WERI-Rb-1 (cell line): Measurements from ENCODE around the gene VWA1.

Source experiments
- DNase-seq: peaks from one replicate; pipeline ENCODE4 v3.0.0-alpha.2; 2020
- H3K27ac ChIP-seq: fragments of 250-450 bp; sonication (Bioruptor Pico); 2 replicates; pipeline ENCODE4 v1.5.1; 2020; ENCODE audit warnings: mild to moderate bottlenecking, moderate library complexity
- H3K27me3 ChIP-seq: fragments of 250-450 bp; sonication (Bioruptor Pico); 2 replicates; pipeline ENCODE4 v1.5.1; 2021; ENCODE audit warnings: mild to moderate bottlenecking, low read depth, moderate library complexity; ENCODE audit not compliant: insufficient read depth, severe bottlenecking
- H3K36me3 ChIP-seq: fragments of 250-450 bp; sonication (Bioruptor Pico); 2 replicates; pipeline ENCODE4 v1.5.1; 2020; ENCODE audit warnings: mild to moderate bottlenecking, moderate library complexity
- H3K4me3 ChIP-seq: 2 replicates; pipeline ENCODE4 v1.5.1; 2011; ENCODE audit warnings: low read depth, mild to moderate bottlenecking, control low read depth, low read length
- H3K9me3 ChIP-seq: fragments of 250-450 bp; sonication (Bioruptor Pico); 2 replicates; pipeline ENCODE4 v1.5.1; 2021; ENCODE audit warnings: mild to moderate bottlenecking, moderate library complexity; ENCODE audit not compliant: severe bottlenecking
- TF ChIP-seq, protein P1 (sequence below): IDR thresholded peaks from 2 replicates; pipeline ENCODE4 v1.5.1; 2011; ENCODE audit warnings: low read depth, mild to moderate bottlenecking, control low read depth, inconsistent platforms, low read length

VWA1 gene

DNA sequence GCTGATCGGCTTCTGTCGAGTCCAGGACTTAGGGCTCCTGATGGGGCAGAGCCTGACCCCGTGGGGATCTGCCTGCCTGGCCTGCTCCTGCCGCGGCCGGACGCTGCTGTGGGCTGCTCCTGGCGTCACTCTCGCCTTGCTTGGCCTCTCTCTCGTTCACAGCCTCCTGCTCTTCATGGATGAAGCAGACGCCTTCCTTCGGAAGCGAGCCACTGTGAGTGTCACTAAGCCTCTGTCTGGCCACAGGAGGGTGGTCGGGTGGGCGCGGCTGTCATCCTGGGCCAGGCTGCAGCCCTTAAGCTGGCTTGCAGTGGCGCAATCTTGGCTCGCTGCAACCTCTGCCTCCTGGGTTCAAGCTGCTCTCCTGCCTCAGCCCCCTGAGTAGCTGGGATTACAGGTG lies 52.2 kb downstream of the VWA1 start:
- no peaks in the 10 kb centered on the region for H3K27me3 ChIP-seq
- peaks cover 3% of the 10 kb centered on the region for H3K9me3 ChIP-seq
- no peak overlapping the region for H3K27ac ChIP-seq
- no peak overlapping the region for H3K4me3 ChIP-seq
- peaks cover 64% of the 10 kb centered on the region for H3K36me3 ChIP-seq
- TF ChIP-seq, protein P1, sequence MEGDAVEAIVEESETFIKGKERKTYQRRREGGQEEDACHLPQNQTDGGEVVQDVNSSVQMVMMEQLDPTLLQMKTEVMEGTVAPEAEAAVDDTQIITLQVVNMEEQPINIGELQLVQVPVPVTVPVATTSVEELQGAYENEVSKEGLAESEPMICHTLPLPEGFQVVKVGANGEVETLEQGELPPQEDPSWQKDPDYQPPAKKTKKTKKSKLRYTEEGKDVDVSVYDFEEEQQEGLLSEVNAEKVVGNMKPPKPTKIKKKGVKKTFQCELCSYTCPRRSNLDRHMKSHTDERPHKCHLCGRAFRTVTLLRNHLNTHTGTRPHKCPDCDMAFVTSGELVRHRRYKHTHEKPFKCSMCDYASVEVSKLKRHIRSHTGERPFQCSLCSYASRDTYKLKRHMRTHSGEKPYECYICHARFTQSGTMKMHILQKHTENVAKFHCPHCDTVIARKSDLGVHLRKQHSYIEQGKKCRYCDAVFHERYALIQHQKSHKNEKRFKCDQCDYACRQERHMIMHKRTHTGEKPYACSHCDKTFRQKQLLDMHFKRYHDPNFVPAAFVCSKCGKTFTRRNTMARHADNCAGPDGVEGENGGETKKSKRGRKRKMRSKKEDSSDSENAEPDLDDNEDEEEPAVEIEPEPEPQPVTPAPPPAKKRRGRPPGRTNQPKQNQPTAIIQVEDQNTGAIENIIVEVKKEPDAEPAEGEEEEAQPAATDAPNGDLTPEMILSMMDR, result no peak
- DNase-seq, result no peak

DNA sequence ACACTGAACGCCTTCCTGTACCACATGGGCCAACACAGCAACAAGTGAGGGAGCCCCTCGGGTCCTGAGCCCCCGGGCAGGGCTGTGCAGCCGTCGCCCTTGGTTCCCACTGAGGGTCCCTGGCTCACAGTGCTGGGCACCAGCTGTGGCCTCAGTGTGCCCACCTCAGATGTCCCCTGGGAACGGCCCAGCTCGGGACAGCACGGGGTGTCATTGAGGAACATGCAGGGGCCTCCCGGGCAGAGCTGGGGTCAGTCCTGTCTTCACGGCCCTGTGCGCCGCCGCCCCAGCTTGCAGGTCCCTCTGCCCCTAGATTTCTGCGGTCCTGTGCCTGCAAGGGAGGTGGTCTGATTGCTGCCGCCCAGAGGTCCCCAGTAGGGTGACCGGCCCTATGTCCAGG lies 53.7 kb downstream of the VWA1 start:
- no peaks in the 10 kb centered on the region for H3K27me3 ChIP-seq
- no peak overlapping the region for H3K27ac ChIP-seq
- peaks cover 3% of the 10 kb centered on the region for H3K9me3 ChIP-seq
- no peak overlapping the region for H3K4me3 ChIP-seq
- TF ChIP-seq, protein P1, result no peak
- no peak for DNase-seq
- peaks cover 57% of the 10 kb centered on the region for H3K36me3 ChIP-seq

DNA sequence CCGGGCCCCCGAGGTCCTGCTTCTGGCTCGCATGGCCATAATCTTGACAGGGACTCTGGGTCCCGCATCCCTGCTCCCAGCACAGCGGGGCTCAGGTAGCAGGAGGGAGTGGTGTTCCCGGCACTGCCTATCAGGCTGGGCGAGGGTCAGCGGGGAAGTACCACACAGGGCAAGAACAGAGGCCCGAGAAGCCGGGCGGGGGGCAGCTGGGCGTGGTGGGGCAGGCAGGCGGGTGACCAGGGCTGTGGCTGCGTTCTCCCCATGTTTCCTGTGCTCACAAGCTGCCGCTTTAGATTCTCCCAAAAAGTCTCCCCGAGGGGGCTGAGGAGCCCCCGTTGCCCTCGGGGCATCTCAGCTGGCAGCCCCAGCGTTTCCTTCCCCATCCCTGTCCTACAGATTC lies 54.4 kb downstream of the VWA1 start:
- no peaks in the 10 kb centered on the region for H3K27me3 ChIP-seq
- H3K36me3 ChIP-seq, result peaks cover 55% of the 10 kb centered on the region
- no peak overlapping the region for H3K27ac ChIP-seq
- DNase-seq, result no peak
- peaks cover 3% of the 10 kb centered on the region for H3K9me3 ChIP-seq
- H3K4me3 ChIP-seq, result no peak overlapping the region
- TF ChIP-seq, protein P1, result no peak

DNA sequence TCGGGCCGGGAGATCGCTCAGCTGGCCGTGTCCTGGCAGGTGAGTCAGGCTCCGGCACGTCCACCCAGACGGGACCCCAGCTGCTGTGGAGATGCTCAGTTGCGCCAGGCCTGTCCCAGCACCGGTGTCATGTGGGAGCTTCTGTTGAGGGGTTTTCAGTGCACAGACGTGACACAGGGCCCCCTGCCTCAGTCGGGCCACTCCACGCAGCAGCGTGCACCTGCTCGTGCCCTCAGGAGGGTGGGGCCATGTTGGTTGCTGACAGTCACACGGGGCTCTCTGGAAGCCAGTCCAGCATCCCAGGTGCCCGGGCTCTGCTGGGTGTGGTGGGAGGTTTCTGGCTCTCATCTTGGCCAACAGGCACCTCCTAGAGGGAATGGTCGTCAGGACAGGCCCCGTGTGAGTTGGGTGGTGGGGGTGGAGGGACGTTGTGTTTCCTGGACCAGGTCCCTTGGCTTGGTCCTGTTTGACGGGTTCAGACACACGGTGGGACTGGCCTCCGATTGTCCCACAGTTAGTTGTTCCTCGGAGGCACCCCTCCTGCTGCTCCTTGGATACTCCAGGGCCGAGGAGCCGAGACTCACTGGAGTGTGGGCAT lies 55.2 kb downstream of the VWA1 start:
- Histone ChIP-seq H3K9me3 (peaks cover 3% of the 10 kb centered on the region), H3K27me3 (no peaks in the 10 kb centered on the region), H3K36me3 (peaks cover 58% of the 10 kb centered on the region), H3K27ac (no peak overlapping the region), H3K4me3 (no peak overlapping the region)
- TF ChIP-seq, protein P1, result no peak
- DNase-seq, result no peak

DNA sequence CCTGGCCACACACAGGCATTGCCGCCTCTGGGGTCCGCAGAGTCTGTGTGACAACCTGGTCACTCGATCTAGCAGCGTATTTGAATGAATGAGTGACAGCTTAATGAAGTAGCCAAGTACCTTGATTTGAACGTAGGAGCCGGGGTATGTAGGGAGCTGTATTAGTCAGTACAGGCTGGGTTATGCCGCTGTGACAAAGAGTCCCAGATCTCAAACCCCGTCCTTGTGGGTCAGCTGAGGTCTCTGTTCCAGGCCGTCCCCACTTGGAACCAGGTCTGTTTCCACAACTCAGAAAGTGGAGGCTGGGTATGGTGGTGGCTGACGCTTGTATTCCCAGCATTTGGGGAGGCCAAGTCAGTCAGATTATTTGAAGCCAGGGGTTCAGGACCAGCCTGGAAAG lies 56.1 kb downstream of the VWA1 start:
- Histone ChIP-seq H3K27ac (no peak overlapping the region), H3K27me3 (no peaks in the 10 kb centered on the region), H3K4me3 (no peak overlapping the region), H3K9me3 (peaks cover 3% of the 10 kb centered on the region), H3K36me3 (peaks cover 63% of the 10 kb centered on the region)
- no peak for DNase-seq
- TF ChIP-seq, protein P1, result no peak
